Coronary artery (tissue), 2 donors: ENCODE measurements around the gene RGMA.
A peak's percentile ranks its signal among the peaks of the same experiment; 100 is the strongest.

Experiments used
- DNase-seq: peaks from one replicate; pipeline ENCODE4 v3.0.0-alpha.2; 2017; ENCODE audit warnings: low spot score
- H3K27ac ChIP-seq, 2 donors: fragments of 200-600 bp; sonication (generic); one replicate each; pipeline ENCODE4 v1.5.1; 2016 to 2019
- H3K4me3 ChIP-seq: fragments of 200-600 bp; sonication (generic); 2 replicates; pipeline ENCODE4 v1.5.1; 2016; ENCODE audit warnings: mild to moderate bottlenecking, moderate library complexity
- CTCF ChIP-seq: fragments of 200-600 bp; sonication (generic); IDR thresholded peaks from one replicate; pipeline ENCODE4 v1.5.1; 2019; ENCODE audit warnings: antibody characterized with exemption

Gene RGMA

GRCh38 chr15:93127286-93127685, 38.3 kb upstream of the RGMA start:
- Histone ChIP-seq H3K27ac (no peak overlapping the region), H3K4me3 (no peak overlapping the region)
- TF ChIP-seq CTCF: no peak
- no peak for DNase-seq

GRCh38 chr15:93126599-93126998, 37.6 kb upstream of the RGMA start:
- Histone ChIP-seq H3K27ac (peak overlapping the region in 1 of 2 donors; percentile 30), H3K4me3 (no peak overlapping the region)
- no peak for TF ChIP-seq CTCF
- no peak for DNase-seq

GRCh38 chr15:93126148-93126547, 37.1 kb upstream of the RGMA start:
- no peak for TF ChIP-seq CTCF
- DNase-seq: no peak
- H3K27ac ChIP-seq: no peak overlapping the region
- H3K4me3 ChIP-seq: no peak overlapping the region

- no peak for TF ChIP-seq CTCF
- no peak overlapping the region for H3K27ac ChIP-seq
- H3K4me3 ChIP-seq: no peak overlapping the region
- DNase-seq: no peak
Measured at GRCh38 chr15:93124126-93124525, 35.1 kb upstream of the RGMA start.

- TF ChIP-seq CTCF: no peak
- no peak for DNase-seq
- Histone ChIP-seq H3K4me3 (no peak overlapping the region), H3K27ac (peak overlapping the region in 1 of 2 donors; percentile 38)
Measured at GRCh38 chr15:93121973-93122910, 33.2 kb upstream of the RGMA start.

- no peak overlapping the region for H3K27ac ChIP-seq
- DNase-seq: no peak
- H3K4me3 ChIP-seq: no peak overlapping the region
- no peak for TF ChIP-seq CTCF
Measured at GRCh38 chr15:93121107-93121506, 32.1 kb upstream of the RGMA start.

GRCh38 chr15:93118904-93119303, 29.9 kb upstream of the RGMA start:
- no peak overlapping the region for H3K27ac ChIP-seq
- DNase-seq: no peak
- H3K4me3 ChIP-seq: no peak overlapping the region
- no peak for TF ChIP-seq CTCF
